Astrocyte of the spinal cord (primary cell): ENCODE measurements around the gene ZBTB42.
A peak's percentile ranks its signal among the peaks of the same experiment; 100 is the strongest.

Source experiments
- DNase-seq: peaks from one replicate; pipeline ENCODE4 v3.0.0; 2011; ENCODE audit warnings: low read depth, low spot score
- H3K4me3 ChIP-seq: 2 replicates; pipeline ENCODE4 v1.5.1; 2011; ENCODE audit warnings: low read depth, mild to moderate bottlenecking, low read length, moderate library complexity
- CTCF ChIP-seq: IDR thresholded peaks from 2 replicates; pipeline ENCODE4 v1.5.1; 2012; ENCODE audit warnings: low read depth, mild to moderate bottlenecking, low read length, inconsistent platforms
- in situ Hi-C: cut with HindIII; loops from 2 replicates; pipeline ENCODE4 v1.10.0; 2017; ENCODE audit warnings: low sequenced_read_pairs

ZBTB42 gene

GRCh38 chr14:104754213-104754851, 46.6 kb upstream of the ZBTB42 start:
- in situ Hi-C loops = no loop called here
- no peak for DNase-seq
- TF ChIP-seq CTCF = no peak
- H3K4me3 ChIP-seq = peak overlapping the region; percentile 90

GRCh38 chr14:104755621-104756020, 45.3 kb upstream of the ZBTB42 start:
- DNase-seq = no peak
- no peak overlapping the region for H3K4me3 ChIP-seq
- in situ Hi-C loops = no loop called here
- no peak for TF ChIP-seq CTCF

GRCh38 chr14:104756477-104757237, 44.2 kb upstream of the ZBTB42 start:
- no peak for TF ChIP-seq CTCF
- in situ Hi-C loops = no loop called here
- no peak overlapping the region for H3K4me3 ChIP-seq
- DNase-seq = no peak

GRCh38 chr14:104757238-104757585, 43.7 kb upstream of the ZBTB42 start:
- DNase-seq = no peak
- in situ Hi-C loops = no loop called here
- no peak overlapping the region for H3K4me3 ChIP-seq
- TF ChIP-seq CTCF = no peak

- no peak overlapping the region for H3K4me3 ChIP-seq
- in situ Hi-C loops = no loop called here
- DNase-seq = no peak
These were observed 43.1 kb upstream of the ZBTB42 start for GRCh38 chr14:104757681-104758392.

More at GRCh38 chr14:104757681-104758392, 43.1 kb upstream of the ZBTB42 start:
- no peak for TF ChIP-seq CTCF
